HepG2 (cell line): ENCODE data around the gene GLB1L. TPM values are rescaled to one million over a fixed set of nuclear protein-coding genes. Genes with fewer than 3 reads are reported as not detected.

Experiments
- HINFP ChIP-seq: sonication (generic); formaldehyde crosslinking; IDR thresholded peaks from 2 replicates; pipeline ENCODE4 v1.4.0; 2020; ENCODE audit warnings: low read depth, mild to moderate bottlenecking, missing genetic modification reagents
- KLF12 ChIP-seq: sonication (generic); formaldehyde crosslinking; IDR thresholded peaks from 2 replicates; pipeline ENCODE4 v1.4.0; 2020; ENCODE audit warnings: missing genetic modification reagents, borderline replicate concordance
- MLLT10 ChIP-seq: sonication (generic); formaldehyde crosslinking; IDR thresholded peaks from 2 replicates; pipeline ENCODE4 v1.4.0; 2020; ENCODE audit warnings: missing genetic modification reagents
- NR2F1 ChIP-seq, 2 experiments: fragments of 450-650 bp in 1 of 2; formaldehyde crosslinking in 1 of 2; IDR thresholded peaks; 2 replicates each; pipeline versions ENCODE4 v1.5.0 to v1.6.1; 2016 to 2020; ENCODE audit warnings: mild to moderate bottlenecking in 1 of 2, missing compliant biosample characterization in 1 of 2, missing genetic modification reagents in 1 of 2, moderate library complexity in 1 of 2
- RARA ChIP-seq: IDR thresholded peaks from 2 replicates; pipeline ENCODE4 v1.6.1; 2016; ENCODE audit warnings: missing genetic modification reagents, missing compliant biosample characterization
- RFXANK ChIP-seq: IDR thresholded peaks from 2 replicates; pipeline ENCODE4 v1.6.1; 2016
- SAP130 ChIP-seq: IDR thresholded peaks from 2 replicates; pipeline ENCODE4 v1.6.1; 2016; ENCODE audit warnings: low read depth
- ZNF576 ChIP-seq: sonication (generic); formaldehyde crosslinking; IDR thresholded peaks from 2 replicates; pipeline ENCODE4 v1.4.0; 2020; ENCODE audit warnings: mild to moderate bottlenecking, missing genetic modification reagents
- ZNF841 ChIP-seq: sonication (generic); formaldehyde crosslinking; IDR thresholded peaks from 2 replicates; pipeline ENCODE4 v1.8.1; 2023; ENCODE audit warnings: missing genetic modification reagents, borderline replicate concordance
- polyA plus RNA-seq, 8 experiments: library from polyadenylated mRNA; depleted of rRNA in 3 of 8; stranded (reverse) in 7 of 8; unstranded in 1 of 8; fragments of >200 nt; fragmentation: Illumina TruSeq in 4 of 8; extraction: Trizol in 4 of 8; gene quantifications; 2 replicates each; pipeline versions ENCODE4 v1.2.1 to v1.2.3, GENCODE V29; 2011 to 2016; ENCODE audit warnings: low read depth in 4 of 8, missing spikeins in 1 of 8, mixed read lengths in 1 of 8; ENCODE audit not compliant: insufficient read depth in 1 of 8
- total RNA-seq, 5 experiments: library from RNA; depleted of rRNA; stranded (reverse); fragments of >200 nt; fragmentation: Illumina TruSeq; extraction: Trizol; gene quantifications; 2 replicates each; pipeline ENCODE4 v1.2.3, GENCODE V29; 2016; ENCODE audit warnings: low read depth in 1 of 5
- TF ChIP-seq, protein P1 (sequence below): sonication (generic); formaldehyde crosslinking; IDR thresholded peaks from 2 replicates; pipeline ENCODE4 v1.4.0; 2020; ENCODE audit warnings: mild to moderate bottlenecking, missing genetic modification reagents
- TF ChIP-seq, protein P2 (sequence below): sonication (generic); formaldehyde crosslinking; IDR thresholded peaks from 2 replicates; pipeline ENCODE4 v1.5.1; 2020; ENCODE audit warnings: missing genetic modification reagents, mild to moderate bottlenecking, borderline replicate concordance
- TF ChIP-seq, protein P3 (sequence below): fragments of 450-650 bp; IDR thresholded peaks from 2 replicates; pipeline ENCODE4 v1.6.1; 2017; ENCODE audit warnings: mild to moderate bottlenecking

GLB1L gene
- total and polyA plus RNA-seq, 2 of the 13 experiments (the other 11 are each of a cell fraction or from before 2014, with no cell fraction given), result 6.8 to 7.3 TPM

DNA sequence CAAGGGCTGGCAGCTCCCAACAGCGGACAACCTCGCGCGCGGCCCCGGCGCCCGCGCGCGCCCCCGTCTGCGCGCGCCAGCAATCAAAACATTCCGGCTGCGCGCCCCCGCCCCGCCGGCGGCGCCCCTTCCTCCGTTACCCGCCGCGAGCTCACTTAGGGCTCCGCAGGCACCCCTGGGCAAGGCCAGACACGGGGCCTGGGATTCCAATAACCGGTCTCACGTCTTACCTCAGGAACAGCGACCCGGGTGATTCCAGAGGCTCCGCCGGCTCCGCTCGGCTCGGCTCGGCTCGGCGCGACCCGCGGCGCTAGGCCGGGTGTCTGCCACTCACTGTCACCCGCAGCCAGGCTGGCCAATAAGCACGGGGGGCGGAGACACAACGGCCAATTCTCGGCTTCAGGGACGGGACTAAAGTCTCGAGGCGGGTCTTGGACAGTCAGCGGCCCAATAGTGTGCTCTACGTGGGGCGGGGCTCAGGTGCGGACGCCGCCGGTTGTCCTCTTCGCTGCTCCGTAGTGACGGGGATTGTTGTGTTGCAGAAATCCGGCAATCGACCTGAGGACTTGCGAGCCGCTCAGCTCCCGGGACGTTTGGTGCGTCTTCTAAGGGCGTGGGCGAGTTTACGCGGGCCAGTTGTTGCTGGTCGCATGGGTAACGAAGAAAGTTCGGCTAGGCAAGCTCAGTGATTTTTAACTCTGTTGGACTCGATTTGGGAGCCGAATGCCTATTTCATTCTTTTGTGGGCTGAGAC, 15.8 kb downstream of the GLB1L start, which contains the start of the genes ANKZF1 and ATG9A (continued):
- TF ChIP-seq, protein P1, sequence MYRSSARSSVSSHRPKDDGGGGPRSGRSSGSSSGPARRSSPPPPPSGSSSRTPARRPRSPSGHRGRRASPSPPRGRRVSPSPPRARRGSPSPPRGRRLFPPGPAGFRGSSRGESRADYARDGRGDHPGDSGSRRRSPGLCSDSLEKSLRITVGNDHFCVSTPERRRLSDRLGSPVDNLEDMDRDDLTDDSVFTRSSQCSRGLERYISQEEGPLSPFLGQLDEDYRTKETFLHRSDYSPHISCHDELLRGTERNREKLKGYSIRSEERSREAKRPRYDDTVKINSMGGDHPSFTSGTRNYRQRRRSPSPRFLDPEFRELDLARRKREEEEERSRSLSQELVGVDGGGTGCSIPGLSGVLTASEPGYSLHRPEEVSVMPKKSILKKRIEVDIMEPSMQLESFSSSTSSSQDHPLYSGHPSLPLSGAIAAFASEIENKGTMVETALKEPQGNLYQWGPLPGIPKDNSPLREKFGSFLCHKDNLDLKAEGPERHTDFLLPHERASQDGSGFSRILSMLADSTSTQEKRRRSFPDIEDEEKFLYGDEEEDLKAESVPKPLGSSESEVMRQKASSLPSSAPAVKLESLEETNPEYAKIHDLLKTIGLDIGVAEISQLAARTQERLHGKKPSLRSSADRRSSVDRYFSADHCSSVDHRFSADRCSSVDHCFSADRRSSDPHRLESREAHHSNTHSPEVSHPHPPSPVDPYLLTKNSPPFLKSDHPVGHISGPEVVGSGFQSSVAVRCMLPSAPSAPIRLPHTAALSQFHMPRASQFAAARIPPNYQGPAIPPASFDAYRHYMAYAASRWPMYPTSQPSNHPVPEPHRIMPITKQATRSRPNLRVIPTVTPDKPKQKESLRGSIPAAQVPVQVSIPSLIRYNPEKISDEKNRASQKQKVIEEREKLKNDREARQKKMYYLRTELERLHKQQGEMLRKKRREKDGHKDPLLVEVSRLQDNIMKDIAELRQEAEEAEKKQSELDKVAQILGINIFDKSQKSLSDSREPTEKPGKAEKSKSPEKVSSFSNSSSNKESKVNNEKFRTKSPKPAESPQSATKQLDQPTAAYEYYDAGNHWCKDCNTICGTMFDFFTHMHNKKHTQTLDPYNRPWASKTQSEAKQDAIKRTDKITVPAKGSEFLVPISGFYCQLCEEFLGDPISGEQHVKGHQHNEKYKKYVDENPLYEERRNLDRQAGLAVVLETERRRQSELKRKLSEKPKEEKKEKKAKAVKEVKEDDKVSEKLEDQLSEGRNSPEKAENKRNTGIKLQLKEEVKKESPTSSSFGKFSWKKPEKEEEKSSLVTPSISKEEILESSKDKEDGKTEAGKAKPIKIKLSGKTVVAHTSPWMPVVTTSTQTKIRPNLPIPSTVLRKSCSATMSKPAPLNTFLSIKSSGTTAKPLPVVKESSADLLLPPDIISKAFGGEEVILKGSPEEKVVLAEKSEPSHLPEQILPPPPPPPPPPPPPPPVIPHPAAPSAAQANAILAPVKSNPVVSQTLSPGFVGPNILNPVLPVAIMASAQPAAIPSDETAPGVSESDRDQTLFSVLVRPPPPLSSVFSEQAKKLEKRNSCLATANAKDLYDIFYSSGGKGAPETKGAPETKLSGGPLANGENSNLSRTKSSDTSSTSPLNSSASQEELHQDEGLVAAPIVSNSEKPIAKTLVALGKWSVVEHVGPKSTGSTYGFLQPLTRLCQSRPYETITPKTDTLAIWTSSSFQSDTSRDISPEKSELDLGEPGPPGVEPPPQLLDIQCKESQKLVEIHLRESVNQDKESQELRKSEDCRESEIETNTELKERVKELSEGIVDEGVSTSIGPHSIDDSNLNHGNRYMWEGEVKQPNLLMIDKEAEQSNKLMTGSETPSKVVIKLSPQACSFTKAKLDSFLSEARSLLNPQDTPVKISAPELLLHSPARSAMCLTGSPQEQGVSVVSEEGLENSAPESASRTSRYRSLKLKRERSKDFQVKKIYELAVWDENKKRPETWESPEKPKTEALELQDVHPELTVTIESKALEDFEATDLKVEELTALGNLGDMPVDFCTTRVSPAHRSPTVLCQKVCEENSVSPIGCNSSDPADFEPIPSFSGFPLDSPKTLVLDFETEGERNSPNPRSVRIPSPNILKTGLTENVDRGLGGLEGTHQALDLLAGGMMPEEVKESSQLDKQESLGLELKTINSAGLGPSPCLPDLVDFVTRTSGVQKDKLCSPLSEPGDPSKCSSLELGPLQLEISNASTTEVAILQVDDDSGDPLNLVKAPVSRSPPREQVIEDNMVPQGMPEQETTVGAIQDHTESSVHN (CRISPR knock-in tag), result no peak; the same call in 1 of the 2 replicates
- peak; percentile 89 for TF ChIP-seq HINFP (CRISPR knock-in tag)
- TF ChIP-seq, protein P2, sequence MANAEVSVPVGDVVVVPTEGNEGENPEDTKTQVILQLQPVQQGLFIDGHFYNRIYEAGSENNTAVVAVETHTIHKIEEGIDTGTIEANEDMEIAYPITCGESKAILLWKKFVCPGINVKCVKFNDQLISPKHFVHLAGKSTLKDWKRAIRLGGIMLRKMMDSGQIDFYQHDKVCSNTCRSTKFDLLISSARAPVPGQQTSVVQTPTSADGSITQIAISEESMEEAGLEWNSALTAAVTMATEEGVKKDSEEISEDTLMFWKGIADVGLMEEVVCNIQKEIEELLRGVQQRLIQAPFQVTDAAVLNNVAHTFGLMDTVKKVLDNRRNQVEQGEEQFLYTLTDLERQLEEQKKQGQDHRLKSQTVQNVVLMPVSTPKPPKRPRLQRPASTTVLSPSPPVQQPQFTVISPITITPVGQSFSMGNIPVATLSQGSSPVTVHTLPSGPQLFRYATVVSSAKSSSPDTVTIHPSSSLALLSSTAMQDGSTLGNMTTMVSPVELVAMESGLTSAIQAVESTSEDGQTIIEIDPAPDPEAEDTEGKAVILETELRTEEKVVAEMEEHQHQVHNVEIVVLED (CRISPR knock-in tag), result peak; percentile 93
- TF ChIP-seq, protein P3, sequence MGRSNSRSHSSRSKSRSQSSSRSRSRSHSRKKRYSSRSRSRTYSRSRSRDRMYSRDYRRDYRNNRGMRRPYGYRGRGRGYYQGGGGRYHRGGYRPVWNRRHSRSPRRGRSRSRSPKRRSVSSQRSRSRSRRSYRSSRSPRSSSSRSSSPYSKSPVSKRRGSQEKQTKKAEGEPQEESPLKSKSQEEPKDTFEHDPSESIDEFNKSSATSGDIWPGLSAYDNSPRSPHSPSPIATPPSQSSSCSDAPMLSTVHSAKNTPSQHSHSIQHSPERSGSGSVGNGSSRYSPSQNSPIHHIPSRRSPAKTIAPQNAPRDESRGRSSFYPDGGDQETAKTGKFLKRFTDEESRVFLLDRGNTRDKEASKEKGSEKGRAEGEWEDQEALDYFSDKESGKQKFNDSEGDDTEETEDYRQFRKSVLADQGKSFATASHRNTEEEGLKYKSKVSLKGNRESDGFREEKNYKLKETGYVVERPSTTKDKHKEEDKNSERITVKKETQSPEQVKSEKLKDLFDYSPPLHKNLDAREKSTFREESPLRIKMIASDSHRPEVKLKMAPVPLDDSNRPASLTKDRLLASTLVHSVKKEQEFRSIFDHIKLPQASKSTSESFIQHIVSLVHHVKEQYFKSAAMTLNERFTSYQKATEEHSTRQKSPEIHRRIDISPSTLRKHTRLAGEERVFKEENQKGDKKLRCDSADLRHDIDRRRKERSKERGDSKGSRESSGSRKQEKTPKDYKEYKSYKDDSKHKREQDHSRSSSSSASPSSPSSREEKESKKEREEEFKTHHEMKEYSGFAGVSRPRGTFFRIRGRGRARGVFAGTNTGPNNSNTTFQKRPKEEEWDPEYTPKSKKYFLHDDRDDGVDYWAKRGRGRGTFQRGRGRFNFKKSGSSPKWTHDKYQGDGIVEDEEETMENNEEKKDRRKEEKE, result no peak
- TF ChIP-seq ZNF841 (CRISPR knock-in tag), result no peak
- no peak for TF ChIP-seq MLLT10
- no peak; the same call in 1 of the 2 replicates for TF ChIP-seq KLF12
- peak; percentile 39; the same call in 1 of the 2 replicates for TF ChIP-seq RARA (CRISPR knock-in tag)
- peak; percentile 44; the same call in 1 of the 2 replicates for TF ChIP-seq RFXANK (CRISPR knock-in tag)
- TF ChIP-seq ZNF576 (CRISPR knock-in tag), result no peak
- TF ChIP-seq NR2F1 (CRISPR knock-in tag; IDR thresholded peaks at IDR 0.05), result no peak
- peak; percentile 94 for TF ChIP-seq SAP130
